ENCODE results near the gene SYNDIG1. TPM values are rescaled to one million over a fixed set of nuclear protein-coding genes. Genes with fewer than 3 reads are reported as not detected.

Gene SYNDIG1
- total RNA-seq, 1 experiment from 2014 or later: not detected

DNA sequence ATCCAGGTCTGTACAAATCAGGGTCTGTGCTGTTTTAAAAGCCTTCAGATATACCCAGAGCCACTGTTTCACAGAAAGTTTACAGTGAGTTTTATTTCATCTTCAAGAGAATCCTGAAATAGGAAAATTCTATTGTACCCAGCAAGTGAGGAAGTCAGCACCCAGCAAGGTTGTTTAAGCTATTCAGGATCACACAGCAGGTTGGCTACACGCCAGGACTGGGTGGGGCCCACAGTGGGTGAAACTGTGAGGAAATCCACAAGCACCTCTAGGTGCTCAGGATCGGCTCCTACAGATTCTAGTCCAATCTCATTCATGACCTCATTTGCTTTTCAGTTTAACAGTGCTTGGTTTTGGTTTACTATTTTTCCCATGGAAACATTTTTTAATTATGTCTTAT, 128.9 kb downstream of the SYNDIG1 start:
- POLR2A ChIA-PET: no interaction called here

GRCh38 chr20:24598996-24599395, 129.6 kb downstream of the SYNDIG1 start:
- TF ChIP-seq, protein P1, sequence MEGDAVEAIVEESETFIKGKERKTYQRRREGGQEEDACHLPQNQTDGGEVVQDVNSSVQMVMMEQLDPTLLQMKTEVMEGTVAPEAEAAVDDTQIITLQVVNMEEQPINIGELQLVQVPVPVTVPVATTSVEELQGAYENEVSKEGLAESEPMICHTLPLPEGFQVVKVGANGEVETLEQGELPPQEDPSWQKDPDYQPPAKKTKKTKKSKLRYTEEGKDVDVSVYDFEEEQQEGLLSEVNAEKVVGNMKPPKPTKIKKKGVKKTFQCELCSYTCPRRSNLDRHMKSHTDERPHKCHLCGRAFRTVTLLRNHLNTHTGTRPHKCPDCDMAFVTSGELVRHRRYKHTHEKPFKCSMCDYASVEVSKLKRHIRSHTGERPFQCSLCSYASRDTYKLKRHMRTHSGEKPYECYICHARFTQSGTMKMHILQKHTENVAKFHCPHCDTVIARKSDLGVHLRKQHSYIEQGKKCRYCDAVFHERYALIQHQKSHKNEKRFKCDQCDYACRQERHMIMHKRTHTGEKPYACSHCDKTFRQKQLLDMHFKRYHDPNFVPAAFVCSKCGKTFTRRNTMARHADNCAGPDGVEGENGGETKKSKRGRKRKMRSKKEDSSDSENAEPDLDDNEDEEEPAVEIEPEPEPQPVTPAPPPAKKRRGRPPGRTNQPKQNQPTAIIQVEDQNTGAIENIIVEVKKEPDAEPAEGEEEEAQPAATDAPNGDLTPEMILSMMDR (IDR thresholded peaks at IDR 0.05; ENCODE audit: insufficient read depth in 1 of 2, low read depth in 1 of 2, low read length in 1 of 2, severe bottlenecking in 1 of 2, unreplicated experiment in 1 of 2): no peak
- no TSS peak for BruUV-seq (replicated peaks)
- Histone ChIP-seq H3K9me3 (peaks cover 12% of the 10 kb centered on the region; the same call in 1 of the 2 replicates), H3K4me3 (ENCODE audit: low read depth, low read length) (no peak overlapping the region), H3K36me3 (ENCODE audit: control insufficient read depth, insufficient read depth, low read length) (no peaks in the 10 kb centered on the region), H3K27me3 (replicated peaks; ENCODE audit: control insufficient read depth, insufficient read depth, low read length) (no peaks in the 10 kb centered on the region; the same call in 1 of the 2 replicates), H3K4me1 (no peaks in the 10 kb centered on the region)
- Mint-ChIP-seq H3K27me3 (ENCODE audit: insufficient read depth, unreplicated experiment) (peaks cover 20% of the 10 kb centered on the region), H3K27ac (ENCODE audit: unreplicated experiment) (no peak overlapping the region), H3K9me3 (ENCODE audit: unreplicated experiment) (peaks cover 28% of the 10 kb centered on the region), H3K4me3 (ENCODE audit: unreplicated experiment) (no peak overlapping the region), H3K36me3 (ENCODE audit: insufficient read depth, unreplicated experiment) (no peaks in the 10 kb centered on the region), H3K4me1 (ENCODE audit: low read depth, unreplicated experiment) (no peaks in the 10 kb centered on the region)
- no peak for DNase-seq
- POLR2A ChIA-PET: no interaction called here
- intact Hi-C loops (cut with micrococcal nuclease; ENCODE audit: unreplicated experiment): no loop called here
- CTCF ChIA-PET: no interaction called here

More for the DNA sequence above, 128.9 kb downstream of the SYNDIG1 start:
- CTCF ChIA-PET: no interaction called here
- no peak for DNase-seq
- BruUV-seq (replicated peaks): no TSS peak
- no peaks in the 10 kb centered on the region for H3K4me1 ChIP-seq
- H3K9me3 Mint-ChIP-seq (ENCODE audit: unreplicated experiment): peaks cover 28% of the 10 kb centered on the region
- no peak overlapping the region for H3K27ac Mint-ChIP-seq (ENCODE audit: unreplicated experiment)
- TF ChIP-seq, protein P1 (IDR thresholded peaks at IDR 0.05; ENCODE audit: insufficient read depth in 1 of 2, low read depth in 1 of 2, low read length in 1 of 2, severe bottlenecking in 1 of 2, unreplicated experiment in 1 of 2): no peak
- peaks cover 12% of the 10 kb centered on the region; the same call in 1 of the 2 replicates for H3K9me3 ChIP-seq
- no peaks in the 10 kb centered on the region for H3K36me3 ChIP-seq (ENCODE audit: control insufficient read depth, insufficient read depth, low read length)
- intact Hi-C loops (cut with micrococcal nuclease; ENCODE audit: unreplicated experiment): no loop called here
- no peak overlapping the region for H3K4me3 ChIP-seq (ENCODE audit: low read depth, low read length)
- H3K36me3 Mint-ChIP-seq (ENCODE audit: insufficient read depth, unreplicated experiment): no peaks in the 10 kb centered on the region
- H3K27me3 ChIP-seq (replicated peaks; ENCODE audit: control insufficient read depth, insufficient read depth, low read length): no peaks in the 10 kb centered on the region; the same call in 1 of the 2 replicates
- H3K4me1 Mint-ChIP-seq (ENCODE audit: low read depth, unreplicated experiment): no peaks in the 10 kb centered on the region
- peaks cover 20% of the 10 kb centered on the region for H3K27me3 Mint-ChIP-seq (ENCODE audit: insufficient read depth, unreplicated experiment)
- H3K4me3 Mint-ChIP-seq (ENCODE audit: unreplicated experiment): no peak overlapping the region

DNA sequence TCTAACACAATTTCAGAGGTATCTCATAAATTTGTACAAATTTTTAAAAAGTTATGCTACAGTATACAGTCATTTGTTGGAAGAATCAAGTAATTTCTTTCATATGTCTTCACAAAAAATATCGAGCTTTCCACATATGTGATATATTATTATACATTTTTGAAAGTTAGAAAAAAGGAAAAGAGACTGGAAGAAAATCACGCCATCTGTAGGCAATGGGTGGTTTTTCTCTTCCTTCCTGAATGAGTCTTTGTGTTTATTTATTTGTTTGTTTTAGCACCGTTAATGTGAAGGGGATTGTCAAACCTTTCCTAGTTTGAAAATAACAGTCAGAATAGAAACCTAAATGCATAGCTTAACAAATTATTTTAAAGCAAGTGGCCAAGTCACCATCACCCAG, 130.6 kb downstream of the SYNDIG1 start:
- H3K9me3 ChIP-seq: peaks cover 12% of the 10 kb centered on the region; the same call in 1 of the 2 replicates
- no peaks in the 10 kb centered on the region; the same call in 1 of the 2 replicates for H3K27me3 ChIP-seq (replicated peaks; ENCODE audit: control insufficient read depth, insufficient read depth, low read length)
- H3K36me3 ChIP-seq (ENCODE audit: control insufficient read depth, insufficient read depth, low read length): no peaks in the 10 kb centered on the region
- intact Hi-C loops (cut with micrococcal nuclease; ENCODE audit: unreplicated experiment): no loop called here
- H3K4me3 ChIP-seq (ENCODE audit: low read depth, low read length): no peak overlapping the region
- TF ChIP-seq, protein P1 (IDR thresholded peaks at IDR 0.05; ENCODE audit: insufficient read depth in 1 of 2, low read depth in 1 of 2, low read length in 1 of 2, severe bottlenecking in 1 of 2, unreplicated experiment in 1 of 2): no peak
- Mint-ChIP-seq H3K27ac (ENCODE audit: unreplicated experiment) (no peak overlapping the region), H3K27me3 (ENCODE audit: insufficient read depth, unreplicated experiment) (peaks cover 23% of the 10 kb centered on the region), H3K36me3 (ENCODE audit: insufficient read depth, unreplicated experiment) (no peaks in the 10 kb centered on the region), H3K4me1 (ENCODE audit: low read depth, unreplicated experiment) (no peaks in the 10 kb centered on the region), H3K9me3 (ENCODE audit: unreplicated experiment) (peaks cover 28% of the 10 kb centered on the region), H3K4me3 (ENCODE audit: unreplicated experiment) (no peak overlapping the region)
- no TSS peak for BruUV-seq (replicated peaks)
- DNase-seq: no peak
- H3K4me1 ChIP-seq: no peaks in the 10 kb centered on the region
- CTCF ChIA-PET: no interaction called here
- POLR2A ChIA-PET: no interaction called here
